Astrocyte (in vitro differentiated cells and primary cell): ENCODE data around the gene CAPN5.
A peak's percentile ranks its signal among the peaks of the same experiment; 100 is the strongest.

Experiments
- EZH2 ChIP-seq: IDR thresholded peaks from 2 replicates; pipeline ENCODE4 v1.6.1; 2012; ENCODE audit warnings: mild to moderate bottlenecking, low read length, inconsistent platforms; ENCODE audit not compliant: insufficient read depth
- TF ChIP-seq, protein P1 (sequence below): IDR thresholded peaks from 2 replicates; pipeline ENCODE4 v1.5.1; 2011; ENCODE audit warnings: low read depth, mild to moderate bottlenecking, inconsistent platforms, low read length, moderate library complexity; ENCODE audit not compliant: insufficient read depth

DNA sequence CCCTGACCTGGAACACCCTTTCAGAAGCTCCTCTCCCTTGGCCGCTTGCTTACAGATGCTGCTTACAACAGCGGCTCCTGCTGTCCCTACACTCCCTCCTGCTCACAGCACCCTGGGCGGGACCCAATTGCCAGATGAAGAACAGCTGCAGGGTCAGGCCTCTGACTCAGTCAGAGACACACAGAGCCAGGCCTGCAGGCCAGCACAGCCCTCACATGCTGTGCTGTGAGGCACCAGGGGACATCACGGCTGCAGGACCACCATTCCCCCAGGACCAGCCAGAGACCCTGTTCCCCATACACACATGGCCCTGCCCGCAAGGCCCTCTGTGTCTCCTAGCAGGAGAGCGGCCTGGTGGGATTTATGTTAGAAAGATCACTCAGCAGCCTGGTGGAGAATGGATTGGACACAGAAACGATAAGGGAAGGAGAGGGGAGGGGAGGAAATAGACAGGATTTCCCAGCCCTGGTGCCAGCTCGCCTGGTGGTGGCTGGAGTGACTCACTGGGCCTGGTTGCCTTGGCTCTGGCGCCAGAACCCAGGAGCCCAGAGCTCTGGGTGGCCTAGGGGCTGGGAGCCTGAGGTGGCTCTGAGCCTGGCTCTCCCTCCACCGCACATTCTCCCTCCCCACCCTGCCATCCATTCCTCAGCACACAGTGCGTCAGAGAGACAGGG is 6.7 kb downstream of the CAPN5 start:
- TF ChIP-seq, protein P1, sequence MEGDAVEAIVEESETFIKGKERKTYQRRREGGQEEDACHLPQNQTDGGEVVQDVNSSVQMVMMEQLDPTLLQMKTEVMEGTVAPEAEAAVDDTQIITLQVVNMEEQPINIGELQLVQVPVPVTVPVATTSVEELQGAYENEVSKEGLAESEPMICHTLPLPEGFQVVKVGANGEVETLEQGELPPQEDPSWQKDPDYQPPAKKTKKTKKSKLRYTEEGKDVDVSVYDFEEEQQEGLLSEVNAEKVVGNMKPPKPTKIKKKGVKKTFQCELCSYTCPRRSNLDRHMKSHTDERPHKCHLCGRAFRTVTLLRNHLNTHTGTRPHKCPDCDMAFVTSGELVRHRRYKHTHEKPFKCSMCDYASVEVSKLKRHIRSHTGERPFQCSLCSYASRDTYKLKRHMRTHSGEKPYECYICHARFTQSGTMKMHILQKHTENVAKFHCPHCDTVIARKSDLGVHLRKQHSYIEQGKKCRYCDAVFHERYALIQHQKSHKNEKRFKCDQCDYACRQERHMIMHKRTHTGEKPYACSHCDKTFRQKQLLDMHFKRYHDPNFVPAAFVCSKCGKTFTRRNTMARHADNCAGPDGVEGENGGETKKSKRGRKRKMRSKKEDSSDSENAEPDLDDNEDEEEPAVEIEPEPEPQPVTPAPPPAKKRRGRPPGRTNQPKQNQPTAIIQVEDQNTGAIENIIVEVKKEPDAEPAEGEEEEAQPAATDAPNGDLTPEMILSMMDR, result peak; percentile 43
- TF ChIP-seq EZH2, result no peak
